ENCODE results near the gene NTM.

- TF ChIP-seq JUN (CRISPR knock-in tag; IDR thresholded peaks at IDR 0.05) (no peak), JAZF1 (CRISPR knock-in tag; IDR thresholded peaks at IDR 0.05) (no peak), NR3C1 (CRISPR knock-in tag; conservative IDR thresholded peaks at IDR 0.05; ENCODE audit: low read depth) (no peak), KAT7 (CRISPR knock-in tag; IDR thresholded peaks at IDR 0.05; ENCODE audit: borderline replicate concordance) (no peak), USF2 (CRISPR knock-in tag; IDR thresholded peaks at IDR 0.05) (no peak), NR2C2 (CRISPR knock-in tag; IDR thresholded peaks at IDR 0.05) (no peak), ZNF232 (CRISPR knock-in tag; IDR thresholded peaks at IDR 0.05) (no peak), ZMAT4 (CRISPR knock-in tag; IDR thresholded peaks at IDR 0.05) (no peak), GABPB1 (CRISPR knock-in tag; IDR thresholded peaks at IDR 0.05) (no peak)
- TF ChIP-seq, protein P1, sequence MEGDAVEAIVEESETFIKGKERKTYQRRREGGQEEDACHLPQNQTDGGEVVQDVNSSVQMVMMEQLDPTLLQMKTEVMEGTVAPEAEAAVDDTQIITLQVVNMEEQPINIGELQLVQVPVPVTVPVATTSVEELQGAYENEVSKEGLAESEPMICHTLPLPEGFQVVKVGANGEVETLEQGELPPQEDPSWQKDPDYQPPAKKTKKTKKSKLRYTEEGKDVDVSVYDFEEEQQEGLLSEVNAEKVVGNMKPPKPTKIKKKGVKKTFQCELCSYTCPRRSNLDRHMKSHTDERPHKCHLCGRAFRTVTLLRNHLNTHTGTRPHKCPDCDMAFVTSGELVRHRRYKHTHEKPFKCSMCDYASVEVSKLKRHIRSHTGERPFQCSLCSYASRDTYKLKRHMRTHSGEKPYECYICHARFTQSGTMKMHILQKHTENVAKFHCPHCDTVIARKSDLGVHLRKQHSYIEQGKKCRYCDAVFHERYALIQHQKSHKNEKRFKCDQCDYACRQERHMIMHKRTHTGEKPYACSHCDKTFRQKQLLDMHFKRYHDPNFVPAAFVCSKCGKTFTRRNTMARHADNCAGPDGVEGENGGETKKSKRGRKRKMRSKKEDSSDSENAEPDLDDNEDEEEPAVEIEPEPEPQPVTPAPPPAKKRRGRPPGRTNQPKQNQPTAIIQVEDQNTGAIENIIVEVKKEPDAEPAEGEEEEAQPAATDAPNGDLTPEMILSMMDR (IDR thresholded peaks at IDR 0.05): no peak
Observed at GRCh38 chr11:131536159-131536558, 165.7 kb downstream of the NTM start.
